Epithelial cell of proximal tubule (primary cell): ENCODE measurements around the gene PAPSS2. TPM values are rescaled to one million over a fixed set of nuclear protein-coding genes. Genes with fewer than 3 reads are reported as not detected.
"Not testable (repeated sequence)": the region's sequence is repeated elsewhere in the genome, so short reads cannot be mapped to it uniquely, and the experiment has no call there.

Experiments used
- DNase-seq: peaks from one replicate; pipeline ENCODE4 v3.0.0-alpha.2; 2011; ENCODE audit warnings: low read depth
- H3K4me3 ChIP-seq: 2 replicates; pipeline ENCODE4 v1.5.1; 2011; ENCODE audit warnings: low read depth, mild to moderate bottlenecking, low read length
- CTCF ChIP-seq: conservative IDR thresholded peaks from 2 replicates; pipeline ENCODE4 v1.5.1; 2012; ENCODE audit warnings: low read depth, mild to moderate bottlenecking, low read length
- total RNA-seq: library from RNA; depleted of rRNA; stranded (reverse); fragments of >200 nt; gene quantifications from 2 replicates; pipeline ENCODE4 v1.2.3, GENCODE V29; 2015

PAPSS2 gene
- total RNA-seq, 1 donor from 2014 or later = 15.6 TPM

GRCh38 chr10:87642486-87642885, 17.2 kb upstream of the PAPSS2 start:
- no peak overlapping the region for H3K4me3 ChIP-seq
- DNase-seq = no peak
- TF ChIP-seq CTCF = no peak

GRCh38 chr10:87642988-87643387, 16.7 kb upstream of the PAPSS2 start:
- no peak for TF ChIP-seq CTCF
- no peak for DNase-seq
- no peak overlapping the region for H3K4me3 ChIP-seq

GRCh38 chr10:87643920-87644319, 15.8 kb upstream of the PAPSS2 start:
- no peak for TF ChIP-seq CTCF
- no peak for DNase-seq
- H3K4me3 ChIP-seq = no peak overlapping the region

GRCh38 chr10:87644500-87644899, 15.2 kb upstream of the PAPSS2 start:
- DNase-seq, H3K4me3 ChIP-seq: not testable (repeated sequence)

- no peak for TF ChIP-seq CTCF
- no peak for DNase-seq
- H3K4me3 ChIP-seq = no peak overlapping the region
Observed at GRCh38 chr10:87646192-87646909, 13.3 kb upstream of the PAPSS2 start.

- TF ChIP-seq CTCF = no peak
- H3K4me3 ChIP-seq = no peak overlapping the region
Observed at GRCh38 chr10:87646935-87647334, 12.7 kb upstream of the PAPSS2 start.

GRCh38 chr10:87650838-87651589, 8.7 kb upstream of the PAPSS2 start:
- no peak for DNase-seq
- H3K4me3 ChIP-seq = no peak overlapping the region
- no peak for TF ChIP-seq CTCF

More at GRCh38 chr10:87646935-87647334, 12.7 kb upstream of the PAPSS2 start:
- no peak for DNase-seq
